HL-60 (cell line): ENCODE results near the gene ZBTB26.

ENCODE experiments used
- CTCF ChIP-seq: IDR thresholded peaks from one replicate; pipeline ENCODE4 v1.5.1; 2011; ENCODE audit warnings: low read length, control low read depth, inconsistent platforms; ENCODE audit not compliant: insufficient read depth
- POLR2AphosphoS5 ChIP-seq: IDR thresholded peaks from 2 replicates; pipeline ENCODE4 v1.6.1; 2012; ENCODE audit warnings: low read depth

GRCh38 chr9:122949696-122950095 lies 18.4 kb upstream of the ZBTB26 start:
- TF ChIP-seq CTCF (no peak), POLR2AphosphoS5 (no peak)
